Activated CD4-positive, alpha-beta T cell treated with anti-CD3 and anti-CD28 coated beads, Interleukin-2, amount 50 U/mL, for 24 hours (primary cell): ENCODE results near the gene SOX13.

Experiments
- DNase-seq, 2 donors: peaks; one replicate each; pipeline ENCODE4 v3.0.0-alpha.2; 2020; ENCODE audit warnings: low read depth in 1 of 2, low spot score in 1 of 2

The SOX13 gene

DNA sequence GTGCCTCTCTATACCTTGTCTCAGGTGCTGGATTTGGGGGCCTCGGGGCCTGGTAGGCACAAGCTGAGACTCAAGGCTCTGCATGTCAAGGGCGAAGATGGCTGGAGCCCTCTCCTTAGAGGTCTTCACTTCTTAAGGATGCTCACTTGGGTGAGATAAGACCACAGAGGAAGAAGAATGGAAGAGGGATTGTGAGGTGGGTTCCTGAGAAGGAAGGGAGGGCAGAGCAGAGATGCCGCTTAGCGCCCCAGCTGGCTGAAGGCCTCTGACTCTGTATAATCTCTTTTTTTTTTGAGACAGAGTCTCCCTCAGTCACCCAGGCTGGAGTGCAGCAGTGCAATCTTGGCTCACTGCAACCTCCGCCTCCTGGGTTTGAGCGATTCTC lies 32.2 kb downstream of the SOX13 start:
- no peak for DNase-seq

DNA sequence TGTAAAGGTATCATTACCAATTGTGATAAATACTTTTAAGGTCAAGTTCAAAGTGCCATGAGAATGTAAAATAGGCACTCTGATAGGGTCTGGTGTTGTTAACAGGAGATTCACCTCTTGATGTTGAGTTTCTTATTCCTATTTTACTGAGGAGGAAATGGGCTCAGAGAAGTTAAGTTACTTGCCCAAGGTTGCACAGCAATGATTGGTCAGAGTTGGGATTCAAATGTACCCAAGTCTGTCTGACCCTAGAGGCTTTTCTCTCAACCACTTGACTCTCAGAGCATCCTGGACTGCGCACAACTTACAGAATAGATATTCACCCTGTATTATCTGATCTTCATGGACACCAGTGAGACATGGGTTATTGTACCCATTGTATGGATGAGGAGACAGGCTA lies 33.9 kb downstream of the SOX13 start:
- no peak for DNase-seq

DNA sequence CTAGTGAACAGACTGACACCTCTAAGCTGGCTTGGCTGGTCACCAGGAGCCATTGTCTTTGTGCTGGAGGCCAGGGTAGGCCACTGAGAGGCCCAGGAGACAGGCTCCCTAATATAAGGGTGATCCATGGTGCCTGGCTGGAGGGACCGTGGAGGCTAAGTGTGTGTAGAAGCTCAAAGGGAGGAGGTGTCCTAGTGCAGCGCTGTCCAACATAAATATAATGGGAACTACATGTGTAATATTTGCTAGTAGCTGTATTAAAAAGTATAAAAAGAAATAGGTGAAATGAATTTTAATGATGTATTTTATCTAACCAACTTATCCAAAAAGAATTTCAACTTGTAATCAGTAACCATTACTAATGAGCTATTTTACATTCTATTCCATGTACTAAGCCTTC lies 35.0 kb downstream of the SOX13 start:
- DNase-seq = no peak

DNA sequence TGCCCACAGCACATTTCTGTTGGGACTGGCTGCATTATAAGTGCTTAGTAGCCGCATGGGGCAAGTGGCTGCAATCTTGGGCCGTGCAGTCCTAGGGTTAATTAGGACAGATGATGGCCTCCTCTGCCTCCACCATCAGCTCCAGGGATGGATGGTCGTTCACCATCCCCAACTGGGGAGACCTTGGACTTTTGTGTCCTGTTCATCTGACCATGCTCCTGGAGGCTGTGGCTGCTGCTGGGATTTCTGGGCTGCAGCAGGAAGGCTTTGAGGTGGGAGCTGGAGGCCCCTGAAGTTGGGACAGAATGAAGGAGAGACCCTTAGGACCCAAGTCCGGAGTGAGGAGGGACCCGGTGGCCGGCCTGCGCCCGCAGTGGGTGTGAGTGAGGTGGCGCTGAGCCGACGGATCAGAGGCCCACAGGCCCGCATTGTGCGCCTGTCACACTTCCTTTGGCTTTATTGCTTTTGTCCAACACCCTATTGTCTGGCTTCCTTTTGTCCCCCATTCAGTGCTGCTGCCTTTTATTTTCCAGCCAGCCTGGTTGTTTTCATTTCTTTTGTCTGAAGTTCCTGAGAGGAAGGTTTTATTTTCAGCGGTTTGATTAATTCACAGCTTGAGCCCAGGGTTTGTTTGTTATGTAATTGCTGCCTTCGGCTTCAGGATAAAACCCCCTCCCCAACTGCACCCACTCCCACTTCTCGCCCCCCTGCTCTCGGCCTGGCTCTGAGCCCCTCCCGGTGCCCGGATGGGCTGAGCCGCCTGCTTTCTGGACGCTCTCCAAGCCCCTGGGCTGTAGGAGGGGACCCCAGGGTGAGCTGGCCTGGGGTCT lies 35.6 kb downstream of the SOX13 start:
- no peak for DNase-seq

DNA sequence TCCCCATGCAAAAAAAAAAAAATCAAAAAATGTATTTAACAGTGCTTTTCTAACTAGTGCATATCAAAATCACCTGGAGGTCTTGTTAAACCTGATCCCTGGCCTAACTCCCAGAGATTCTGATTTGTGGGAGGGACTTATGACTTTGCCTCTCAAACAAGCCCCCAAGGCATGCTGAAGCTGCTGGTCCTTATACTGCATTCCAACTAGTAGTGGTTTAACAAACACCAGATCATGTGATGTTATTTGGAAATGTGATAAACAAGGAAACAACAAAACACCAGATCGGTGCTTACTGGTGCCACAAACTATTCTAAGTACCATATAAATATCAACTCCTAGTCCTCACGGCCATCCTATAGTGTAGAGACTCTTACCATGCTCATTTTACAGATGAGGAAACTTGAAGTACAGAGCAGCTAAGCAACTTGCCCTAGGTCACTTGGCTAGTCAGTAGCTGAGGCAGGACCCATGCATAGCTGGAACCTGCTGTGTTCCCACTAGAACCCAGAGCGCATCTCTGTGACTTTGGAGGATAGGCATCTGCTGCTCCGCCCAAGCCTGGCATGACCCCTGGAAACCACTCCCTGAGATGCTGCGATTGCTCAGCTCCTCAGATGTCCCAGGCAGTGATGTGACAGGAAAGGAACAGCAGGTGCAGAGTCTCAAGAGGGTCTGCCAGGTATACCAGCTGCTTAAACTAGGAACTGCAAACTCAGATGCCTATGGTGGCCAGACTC lies 38.1 kb downstream of the SOX13 start:
- no peak for DNase-seq

DNA sequence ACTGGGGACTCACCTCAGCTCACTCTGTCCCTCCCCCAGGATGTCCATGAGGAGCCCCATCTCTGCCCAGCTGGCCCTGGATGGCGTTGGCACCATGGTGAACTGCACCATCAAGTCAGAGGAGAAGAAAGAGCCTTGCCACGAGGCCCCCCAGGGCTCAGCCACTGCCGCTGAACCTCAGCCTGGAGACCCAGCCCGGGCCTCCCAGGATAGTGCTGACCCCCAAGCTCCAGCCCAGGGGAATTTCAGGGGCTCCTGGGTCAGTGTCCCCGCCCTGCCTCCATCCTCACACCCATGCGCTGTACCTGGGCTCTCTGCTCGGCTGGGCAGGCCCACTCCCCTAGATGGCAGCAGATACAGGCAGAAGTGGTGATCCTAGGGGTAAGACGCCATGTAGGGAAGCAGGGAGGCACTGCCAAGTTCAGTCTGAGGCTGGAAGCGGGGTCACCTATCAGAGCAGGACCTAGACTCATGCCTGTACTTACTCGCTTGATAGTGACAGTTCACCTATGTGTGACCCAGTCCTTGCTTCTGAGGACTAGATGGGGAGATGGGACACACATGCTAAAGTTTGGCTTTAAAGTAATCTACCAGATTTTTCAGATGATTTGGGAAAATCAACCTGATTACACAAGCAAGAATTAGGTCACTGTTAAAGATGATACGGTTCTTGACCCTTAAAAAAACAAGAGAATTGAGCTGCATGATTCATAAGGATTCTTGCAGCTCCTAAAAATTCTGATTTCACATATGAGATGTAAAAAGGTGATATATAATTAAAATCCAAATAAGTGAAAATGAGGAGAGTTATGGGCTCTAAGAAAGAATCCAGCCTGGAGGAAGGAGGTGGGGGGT lies 40.2 kb downstream of the SOX13 start:
- no peak for DNase-seq

DNA sequence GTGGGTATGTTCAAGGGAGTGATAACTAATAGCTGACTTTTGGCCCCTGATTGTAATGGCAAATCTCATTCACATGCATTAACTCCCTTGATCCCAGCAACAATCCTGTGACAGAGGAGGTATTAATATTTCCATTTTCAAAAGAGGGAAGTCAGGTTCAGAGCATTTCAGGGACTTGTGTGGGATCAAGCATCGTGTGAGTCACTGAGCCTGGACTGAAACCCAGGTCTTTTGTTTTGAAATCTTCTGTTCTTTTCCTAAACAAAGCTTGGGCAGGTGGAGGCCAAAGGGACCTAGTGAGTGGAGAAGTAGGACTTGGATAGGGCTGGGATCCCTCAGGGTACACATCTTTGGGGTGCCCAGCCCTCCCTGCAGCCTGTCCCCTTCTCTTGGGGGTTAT lies 41.0 kb downstream of the SOX13 start:
- DNase-seq = no peak

DNA sequence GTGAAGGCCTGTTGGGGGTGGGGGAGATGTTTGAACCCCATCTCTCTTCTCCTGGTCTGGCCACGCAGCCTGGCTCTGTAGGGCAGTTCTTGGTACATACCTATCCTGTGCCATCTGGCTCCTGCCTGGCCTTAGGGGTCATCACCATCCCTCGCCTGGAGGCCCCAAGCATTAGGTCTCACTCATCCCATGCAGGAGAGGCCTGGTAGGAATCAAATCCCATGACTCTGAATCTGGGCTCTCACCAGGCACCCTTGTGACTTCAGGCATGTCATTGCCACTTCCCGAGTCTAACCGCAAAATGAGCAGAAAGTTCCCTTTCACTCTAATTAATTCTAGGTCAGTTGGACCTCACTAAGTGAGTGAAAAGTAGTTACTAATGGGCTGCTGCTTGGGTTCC lies 41.7 kb downstream of the SOX13 start:
- no peak for DNase-seq

DNA sequence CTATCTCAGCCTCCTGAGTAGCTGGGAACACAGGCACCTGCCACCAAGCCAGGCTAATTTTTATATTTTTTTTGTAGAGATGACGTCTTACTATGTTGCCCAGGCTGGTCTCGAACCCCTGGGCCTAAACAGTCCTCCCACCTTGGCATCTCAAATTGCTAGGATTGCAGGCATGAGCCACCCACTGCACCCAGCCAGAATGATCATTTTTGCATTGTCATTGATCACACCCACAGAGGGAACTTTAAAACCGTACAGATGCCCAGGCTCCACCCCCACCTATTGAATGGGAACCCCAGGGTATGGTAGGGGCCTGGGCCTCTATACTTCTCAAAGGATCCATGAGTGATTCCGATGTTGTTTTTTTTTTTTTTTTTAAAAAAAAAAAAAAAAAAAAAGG lies 42.2 kb downstream of the SOX13 start:
- no peak for DNase-seq

DNA sequence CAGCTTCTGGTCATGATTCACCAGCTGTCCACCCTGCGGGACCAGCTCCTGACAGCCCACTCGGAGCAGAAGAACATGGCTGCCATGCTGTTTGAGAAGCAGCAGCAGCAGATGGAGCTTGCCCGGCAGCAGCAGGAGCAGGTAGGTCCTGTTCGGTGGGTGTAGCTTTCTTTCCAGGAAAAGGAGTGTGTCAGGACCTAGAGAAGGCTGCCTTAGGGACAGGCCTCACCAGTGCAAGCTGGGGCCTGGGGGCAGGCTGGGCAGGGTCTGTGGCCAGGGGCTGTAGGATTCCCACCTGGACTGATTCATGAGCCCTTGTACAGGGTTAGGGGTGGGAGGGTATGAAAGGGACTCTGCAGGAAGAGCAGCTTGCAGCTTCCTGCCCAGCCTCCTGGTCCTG lies 43.6 kb downstream of the SOX13 start:
- DNase-seq = no peak

DNA sequence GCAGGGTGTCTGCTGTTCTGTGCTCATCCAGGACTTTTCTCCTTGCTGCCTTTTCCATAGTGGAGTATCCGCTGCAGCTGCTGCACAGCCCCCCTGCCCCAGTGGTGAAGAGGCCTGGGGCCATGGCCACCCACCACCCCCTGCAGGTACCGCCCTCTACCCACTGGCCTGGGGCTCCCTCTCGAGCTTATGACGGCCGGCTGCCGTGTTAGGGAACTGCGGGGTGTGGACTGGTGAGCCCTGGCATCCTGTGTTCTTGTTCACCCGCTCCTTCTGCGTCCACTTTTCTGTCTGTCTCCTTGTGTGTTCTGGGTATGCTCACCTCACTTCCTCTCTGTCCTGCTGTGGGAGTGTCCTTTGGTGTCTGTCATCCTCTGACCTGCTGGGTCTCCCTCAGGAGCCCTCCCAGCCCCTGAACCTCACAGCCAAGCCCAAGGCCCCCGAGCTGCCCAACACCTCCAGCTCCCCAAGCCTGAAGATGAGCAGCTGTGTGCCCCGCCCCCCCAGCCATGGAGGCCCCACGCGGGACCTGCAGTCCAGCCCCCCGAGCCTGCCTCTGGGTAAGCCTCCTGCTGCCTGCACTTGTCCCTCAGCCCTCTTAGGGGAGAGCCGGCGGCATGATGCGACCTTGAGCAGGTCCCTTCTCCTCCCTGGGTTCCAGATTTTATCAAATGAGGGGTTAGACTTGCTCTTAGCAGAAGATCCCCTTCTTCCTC lies 49.1 kb downstream of the SOX13 start:
- DNase-seq = no peak

DNA sequence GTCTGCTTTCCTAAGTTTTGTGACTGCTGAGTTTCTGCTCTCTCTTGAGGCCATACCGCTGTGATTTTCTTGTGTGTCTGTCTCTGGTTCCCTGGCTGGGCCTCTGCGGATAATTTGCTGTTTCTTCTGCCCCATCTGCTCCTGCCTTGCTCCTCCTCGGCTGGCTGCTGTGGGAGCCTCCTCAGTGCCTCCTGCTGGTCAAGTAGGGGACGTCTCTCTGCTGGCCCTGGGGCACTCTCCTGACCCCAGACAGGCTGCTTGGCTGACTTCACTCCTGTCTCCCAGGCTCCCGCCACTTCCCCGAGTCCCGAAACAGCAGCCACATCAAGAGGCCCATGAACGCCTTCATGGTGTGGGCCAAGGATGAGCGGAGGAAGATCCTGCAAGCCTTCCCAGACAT lies 50.5 kb downstream of the SOX13 start:
- no peak for DNase-seq

DNA sequence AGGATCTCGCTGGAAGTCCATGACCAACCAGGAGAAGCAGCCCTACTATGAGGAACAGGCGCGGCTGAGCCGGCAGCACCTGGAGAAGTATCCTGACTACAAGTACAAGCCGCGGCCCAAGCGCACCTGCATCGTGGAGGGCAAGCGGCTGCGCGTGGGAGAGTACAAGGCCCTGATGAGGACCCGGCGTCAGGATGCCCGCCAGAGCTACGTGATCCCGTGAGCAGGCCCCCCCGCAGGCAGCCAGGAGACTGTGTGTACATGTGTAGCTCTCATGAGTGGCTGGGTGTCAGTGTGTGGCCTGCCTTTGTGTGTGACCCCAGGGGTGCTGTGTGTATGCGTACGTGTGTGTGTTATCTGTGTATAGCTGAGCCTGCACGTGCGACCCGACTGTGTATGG lies 51.7 kb downstream of the SOX13 start:
- no peak for DNase-seq

DNA sequence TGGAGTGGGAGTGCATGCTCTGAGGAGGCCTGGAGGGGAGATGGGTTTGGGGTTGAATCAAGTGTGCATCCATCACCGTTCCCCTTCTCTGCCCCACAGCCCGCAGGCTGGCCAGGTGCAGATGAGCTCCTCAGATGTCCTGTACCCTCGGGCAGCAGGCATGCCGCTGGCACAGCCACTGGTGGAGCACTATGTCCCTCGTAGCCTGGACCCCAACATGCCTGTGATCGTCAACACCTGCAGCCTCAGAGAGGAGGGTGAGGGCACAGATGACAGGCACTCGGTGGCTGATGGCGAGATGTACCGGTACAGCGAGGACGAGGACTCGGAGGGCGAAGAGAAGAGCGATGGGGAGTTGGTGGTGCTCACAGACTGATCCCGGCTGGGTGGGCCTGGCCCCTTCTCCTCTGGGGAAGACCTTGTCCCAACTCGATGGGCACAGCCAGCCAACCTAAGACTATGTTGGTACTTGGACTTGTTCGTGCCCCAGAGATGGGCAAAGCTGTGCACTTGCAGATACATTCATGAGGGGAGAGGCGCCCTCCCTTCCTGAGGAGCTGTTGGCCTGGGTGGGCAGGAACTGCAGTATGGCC lies 52.9 kb downstream of the SOX13 start:
- DNase-seq = no peak

DNA sequence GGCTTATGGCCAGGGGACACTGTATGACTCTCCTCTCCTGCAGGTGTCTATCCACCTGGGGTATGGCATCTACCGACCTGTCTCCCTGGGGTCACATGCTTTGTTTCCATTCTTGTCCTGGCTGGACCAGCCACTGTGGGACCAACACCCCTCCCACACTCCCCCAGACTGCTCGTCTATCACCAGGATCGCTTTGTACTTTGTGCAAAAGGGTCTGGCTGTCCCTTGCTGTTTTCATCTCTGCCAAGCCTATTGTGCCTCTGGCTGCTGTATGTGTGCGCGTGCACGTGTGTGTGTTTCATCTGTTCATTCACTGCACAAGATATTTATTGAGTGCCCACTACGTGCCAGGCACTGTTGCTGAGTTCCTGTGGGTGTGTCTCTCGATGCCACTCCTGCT lies 53.5 kb downstream of the SOX13 start:
- DNase-seq = no peak

DNA sequence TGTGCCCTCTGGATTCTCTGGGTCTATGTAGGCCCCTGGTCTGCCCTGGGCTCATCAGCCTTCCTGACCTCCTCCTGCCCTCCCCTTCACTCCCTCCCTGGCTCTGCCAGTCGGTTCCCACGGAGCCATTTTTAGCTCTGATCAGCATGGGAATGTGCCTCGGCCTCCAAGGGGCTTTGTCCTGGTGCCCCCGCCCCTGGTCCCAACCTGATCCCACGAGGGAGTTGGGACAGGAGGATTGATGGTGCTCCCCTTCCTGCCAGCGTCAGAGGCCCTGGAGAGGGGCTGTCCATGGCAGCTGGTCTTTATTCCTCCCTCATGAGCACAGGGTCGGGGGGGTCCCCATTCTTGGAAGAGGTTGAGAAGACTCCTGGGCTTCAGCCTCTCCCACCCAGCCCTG lies 54.0 kb downstream of the SOX13 start:
- no peak for DNase-seq

DNA sequence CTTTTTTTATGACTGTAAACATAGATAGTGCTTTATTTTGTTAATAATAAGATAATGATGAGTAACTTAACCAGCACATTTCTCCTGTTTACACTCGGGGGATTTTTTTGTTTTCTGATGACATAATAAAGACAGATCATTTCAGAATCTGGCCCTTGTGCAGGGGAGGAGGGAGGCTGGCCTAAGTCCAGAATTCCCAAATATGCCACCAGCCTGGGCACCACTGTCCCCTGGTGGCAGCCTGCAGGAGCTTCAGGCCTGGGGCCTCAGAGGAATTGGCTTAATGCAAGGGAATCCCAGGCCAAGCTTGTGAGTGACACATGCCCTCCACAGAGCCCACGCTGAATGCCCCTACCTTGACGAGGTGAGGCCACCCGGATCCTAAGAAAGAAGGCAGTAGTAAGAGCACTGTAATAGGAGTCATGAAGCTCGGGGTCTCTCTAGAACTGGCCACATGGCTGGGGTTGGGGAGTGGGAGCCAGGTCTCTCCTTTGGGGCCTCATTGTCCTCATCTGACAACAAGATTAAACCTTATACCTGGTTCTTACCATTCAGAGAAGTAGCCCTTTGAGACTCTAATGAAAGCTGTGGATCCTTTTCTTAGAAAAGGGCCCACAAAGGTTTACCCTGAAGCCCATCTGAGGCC lies 54.8 kb downstream of the SOX13 start:
- no peak for DNase-seq

DNA sequence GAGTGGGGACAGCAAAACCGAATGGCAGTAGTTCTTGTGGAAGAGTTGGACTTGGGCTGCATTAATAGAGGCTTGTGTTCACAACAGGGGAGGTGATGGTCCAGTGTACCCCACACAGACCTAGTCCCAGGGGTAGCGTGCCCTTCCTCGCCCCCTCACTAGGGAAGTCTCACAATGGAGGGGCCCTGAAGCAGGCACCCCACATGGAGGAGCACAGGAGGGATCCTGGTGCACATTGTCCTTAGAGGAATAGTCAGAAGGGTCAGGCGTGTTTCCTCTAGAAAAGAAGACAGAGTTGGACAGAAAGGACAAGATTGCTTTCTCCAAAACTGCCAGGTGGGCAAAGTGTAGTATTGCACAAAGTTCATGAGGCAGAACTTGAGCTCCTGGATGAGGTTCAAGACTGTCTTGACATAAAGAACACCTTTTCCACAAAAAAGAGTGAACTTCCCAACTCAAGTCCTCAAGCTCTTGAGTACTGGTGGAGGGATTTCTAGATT lies 55.6 kb downstream of the SOX13 start:
- DNase-seq = no peak

DNA sequence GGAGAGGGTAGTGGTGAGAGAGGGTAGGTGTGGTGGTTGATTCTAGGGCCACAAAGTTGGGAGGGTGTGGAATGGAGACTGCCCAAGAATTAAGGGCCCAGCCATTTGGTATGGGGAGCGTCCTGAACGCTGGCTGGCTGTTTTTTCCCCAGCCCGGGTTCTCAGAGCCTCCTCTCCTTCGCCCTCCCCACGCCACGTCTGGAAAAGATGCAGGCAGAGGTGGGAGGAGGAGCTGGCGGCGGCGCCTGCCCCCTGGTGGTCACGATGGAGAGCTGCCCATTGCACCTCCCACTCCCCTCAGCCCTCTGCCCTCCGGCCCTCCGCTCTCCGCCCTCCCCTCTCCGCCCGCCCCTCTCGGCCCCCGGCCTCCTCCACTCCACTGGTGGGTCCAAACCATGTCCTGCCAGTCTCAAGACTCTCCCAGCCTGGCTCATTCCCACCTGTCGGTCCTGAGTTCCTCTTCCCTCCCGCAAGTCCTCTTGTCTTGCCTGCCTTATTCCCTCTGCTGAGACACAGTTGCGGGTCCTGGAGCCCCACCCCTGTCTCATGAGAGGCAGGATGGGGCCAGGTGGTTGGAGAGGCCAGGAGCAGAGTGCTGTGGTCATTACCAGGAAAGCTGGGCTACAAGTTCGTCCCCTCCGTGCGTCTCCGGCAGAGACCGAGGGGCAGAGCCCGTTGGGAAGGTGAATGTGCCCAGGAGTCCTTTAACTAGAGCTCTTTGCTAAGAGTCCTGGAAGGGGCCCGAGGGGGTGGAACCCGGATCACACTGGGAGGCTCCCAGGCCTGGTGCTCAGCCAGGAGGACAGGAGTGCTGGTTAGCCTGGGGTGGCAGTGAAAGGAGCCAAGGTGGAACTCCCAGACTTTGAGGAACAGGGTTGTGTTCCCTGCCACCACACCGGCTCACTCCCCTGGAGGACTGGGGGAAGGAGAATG lies 56.3 kb downstream of the SOX13 start:
- peak; percentile 36 to 41 for DNase-seq
